BLaER1 (cell line): ENCODE data around the gene FZD2.
"Not testable (repeated sequence)": the region's sequence is repeated elsewhere in the genome, so short reads cannot be mapped to it uniquely, and the experiment has no call there.

Source experiments
- H3K27ac ChIP-seq: shearing (Covaris generic); formaldehyde crosslinking; 2 replicates; pipeline ENCODE4 v1.8.1; 2022
- H3K27me3 ChIP-seq: shearing (Covaris generic); formaldehyde crosslinking; 2 replicates; pipeline ENCODE4 v1.8.1; 2022
- H3K36me3 ChIP-seq: shearing (Covaris generic); formaldehyde crosslinking; 2 replicates; pipeline ENCODE4 v1.8.1; 2022
- H3K4me1 ChIP-seq: shearing (Covaris generic); formaldehyde crosslinking; 2 replicates; pipeline ENCODE4 v1.8.1; 2022
- H3K4me2 ChIP-seq: shearing (Covaris generic); formaldehyde crosslinking; 2 replicates; pipeline ENCODE4 v1.8.1; 2022
- H3K4me3 ChIP-seq: shearing (Covaris generic); formaldehyde crosslinking; 2 replicates; pipeline ENCODE4 v1.8.1; 2022
- H3K9ac ChIP-seq: shearing (Covaris generic); formaldehyde crosslinking; 2 replicates; pipeline ENCODE4 v1.8.1; 2022
- H3K9me3 ChIP-seq: shearing (Covaris generic); formaldehyde crosslinking; 2 replicates; pipeline ENCODE4 v1.8.1; 2022
- H4K20me1 ChIP-seq: shearing (Covaris generic); formaldehyde crosslinking; 2 replicates; pipeline ENCODE4 v1.8.1; 2022
- Cebpa-rat ChIP-seq: shearing (Covaris generic); IDR thresholded peaks from 2 replicates; pipeline ENCODE4 v1.8.1; 2022

Gene FZD2

DNA sequence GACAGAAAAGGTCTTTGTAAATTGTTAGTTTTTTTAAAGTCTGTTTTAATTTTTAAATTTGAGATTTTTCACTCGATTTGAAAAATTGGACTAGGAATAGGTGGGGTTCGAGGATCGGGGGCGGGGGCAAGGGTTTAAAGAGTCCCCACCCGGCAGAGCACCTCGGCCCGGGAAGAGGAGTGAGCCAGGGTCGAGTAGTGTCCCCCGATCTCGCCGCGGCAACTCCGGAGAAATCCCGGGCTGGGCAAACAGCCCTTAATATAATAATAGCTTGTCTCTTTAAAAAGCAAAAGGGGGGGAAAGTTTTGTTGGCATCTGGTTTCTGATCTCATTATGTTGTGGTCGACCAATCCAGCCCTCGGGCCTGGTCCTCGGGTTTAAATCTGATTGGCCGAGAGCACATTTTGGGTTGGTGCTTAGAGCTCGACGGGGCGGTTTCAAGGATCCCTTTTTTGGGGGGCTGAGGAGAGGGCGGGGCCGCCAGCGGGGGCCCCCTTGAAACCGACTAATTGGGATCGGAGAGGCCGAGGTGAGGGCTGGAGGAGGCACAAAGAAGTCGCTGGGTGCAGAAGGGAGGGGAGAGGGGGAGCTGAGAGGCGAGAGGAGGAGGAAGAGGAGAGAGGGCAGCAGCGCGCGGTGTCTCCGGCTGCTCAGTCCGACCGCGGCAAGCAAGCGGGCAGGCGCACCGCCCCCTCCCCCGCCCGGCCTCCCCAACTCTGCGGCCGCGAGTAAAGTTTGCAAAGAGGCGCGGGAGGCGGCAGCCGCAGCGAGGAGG lies at the start of gene FZD2:
FZD2 (plus strand) TSS at position 653 of the 775 bp plus-strand sequence. CDS start 205 bp downstream, outside the sequence.
- H3K27me3 ChIP-seq, result no peaks in the 10 kb centered on the region
- TF ChIP-seq Cebpa-rat, result no peak
- H3K36me3 ChIP-seq, result peaks cover 7% of the 10 kb centered on the region
- H3K4me2 ChIP-seq, result peak within 1 kb of the TSS; percentile 95
- no peaks in the 10 kb centered on the region for H3K9me3 ChIP-seq
- H4K20me1 ChIP-seq, result 0 out of 2 replicates have a peak, but pooled peaks cover 10% of the 10 kb centered on the region
- peak within 1 kb of the TSS; percentile 97 for H3K27ac ChIP-seq
- H3K4me3 ChIP-seq, result peak within 1 kb of the TSS; percentile 78
- peak within 1 kb of the TSS; percentile 95 for H3K9ac ChIP-seq
- peaks cover 57% of the 10 kb centered on the region for H3K4me1 ChIP-seq

DNA sequence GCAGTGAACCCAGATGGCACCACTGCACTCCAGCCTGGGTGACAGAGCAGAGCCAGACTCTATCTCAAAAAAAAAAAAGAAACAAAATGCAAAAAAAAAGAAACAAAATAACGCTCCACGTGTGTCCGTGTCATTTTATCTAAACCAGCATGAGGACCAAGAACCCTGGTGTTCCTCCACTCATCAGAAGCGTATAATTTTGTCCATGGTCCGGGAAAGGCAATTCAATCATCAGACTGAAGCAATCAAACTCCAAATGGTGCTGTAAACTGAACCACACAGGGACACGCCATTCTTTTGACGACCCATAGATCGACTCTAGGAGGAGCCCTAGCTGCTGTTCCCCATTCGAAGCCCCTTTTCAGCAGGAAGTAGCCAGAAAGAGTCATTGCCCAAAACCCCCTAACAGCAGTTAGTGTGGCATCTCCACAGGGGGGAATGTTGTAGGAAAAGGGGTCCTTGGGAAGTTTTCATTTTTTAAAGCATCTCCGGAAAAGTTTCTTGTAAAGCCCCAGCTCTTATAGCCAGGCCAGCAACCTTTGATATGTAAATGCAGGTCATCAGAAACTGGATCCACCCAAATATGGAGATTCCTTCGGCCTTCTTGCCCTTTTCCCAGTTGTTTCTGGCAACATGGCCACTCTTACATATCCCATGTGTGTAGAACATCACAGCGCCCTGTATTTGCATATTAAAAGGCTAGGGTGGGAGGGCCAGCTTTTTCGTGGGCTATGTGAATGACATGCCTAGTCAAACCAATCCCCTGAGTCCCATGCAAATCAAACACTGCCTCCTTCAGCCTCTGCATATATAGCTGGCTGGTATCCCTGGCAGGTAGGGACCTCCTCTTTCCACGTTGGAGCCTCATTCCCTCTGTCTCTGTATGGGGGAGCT lies 45.8 kb upstream of the FZD2 start:
- H3K9ac ChIP-seq, H3K36me3 ChIP-seq, H4K20me1 ChIP-seq, H3K4me3 ChIP-seq, H3K27ac ChIP-seq, H3K27me3 ChIP-seq, H3K4me1 ChIP-seq, H3K9me3 ChIP-seq: not testable (repeated sequence)
- H3K4me2 ChIP-seq, result 0 out of 2 replicates have a peak overlapping the region, but pooled peaks have one; percentile 1

DNA sequence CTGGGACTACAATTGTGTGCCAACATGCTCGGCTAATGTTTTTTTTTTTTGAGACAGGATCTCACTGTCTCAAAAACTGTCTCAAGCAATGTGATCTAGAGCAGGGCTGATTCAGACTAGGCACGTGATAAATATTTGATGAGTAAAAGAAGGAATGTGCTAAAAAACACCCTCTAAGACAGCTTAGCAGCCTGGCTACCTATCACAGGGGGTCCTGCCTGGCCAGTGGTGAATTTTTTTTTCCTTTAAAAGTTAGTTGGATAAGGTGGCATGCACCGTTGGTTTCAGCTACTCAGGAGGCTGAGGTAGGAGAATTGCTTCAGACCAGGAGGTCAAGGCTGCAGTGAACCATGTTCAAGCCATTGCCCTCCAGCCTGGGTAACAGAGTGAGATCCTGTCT lies 39.3 kb upstream of the FZD2 start:
- H3K9ac ChIP-seq, result no peak overlapping the region
- H3K4me1 ChIP-seq, result no peaks in the 10 kb centered on the region
- H3K4me2 ChIP-seq, result no peak overlapping the region
- H3K27ac ChIP-seq, result no peak overlapping the region
- no peak overlapping the region for H3K4me3 ChIP-seq
- H3K9me3 ChIP-seq, result no peaks in the 10 kb centered on the region
- no peaks in the 10 kb centered on the region for H3K27me3 ChIP-seq
- no peak for TF ChIP-seq Cebpa-rat
- no peaks in the 10 kb centered on the region for H4K20me1 ChIP-seq
- no peaks in the 10 kb centered on the region for H3K36me3 ChIP-seq

DNA sequence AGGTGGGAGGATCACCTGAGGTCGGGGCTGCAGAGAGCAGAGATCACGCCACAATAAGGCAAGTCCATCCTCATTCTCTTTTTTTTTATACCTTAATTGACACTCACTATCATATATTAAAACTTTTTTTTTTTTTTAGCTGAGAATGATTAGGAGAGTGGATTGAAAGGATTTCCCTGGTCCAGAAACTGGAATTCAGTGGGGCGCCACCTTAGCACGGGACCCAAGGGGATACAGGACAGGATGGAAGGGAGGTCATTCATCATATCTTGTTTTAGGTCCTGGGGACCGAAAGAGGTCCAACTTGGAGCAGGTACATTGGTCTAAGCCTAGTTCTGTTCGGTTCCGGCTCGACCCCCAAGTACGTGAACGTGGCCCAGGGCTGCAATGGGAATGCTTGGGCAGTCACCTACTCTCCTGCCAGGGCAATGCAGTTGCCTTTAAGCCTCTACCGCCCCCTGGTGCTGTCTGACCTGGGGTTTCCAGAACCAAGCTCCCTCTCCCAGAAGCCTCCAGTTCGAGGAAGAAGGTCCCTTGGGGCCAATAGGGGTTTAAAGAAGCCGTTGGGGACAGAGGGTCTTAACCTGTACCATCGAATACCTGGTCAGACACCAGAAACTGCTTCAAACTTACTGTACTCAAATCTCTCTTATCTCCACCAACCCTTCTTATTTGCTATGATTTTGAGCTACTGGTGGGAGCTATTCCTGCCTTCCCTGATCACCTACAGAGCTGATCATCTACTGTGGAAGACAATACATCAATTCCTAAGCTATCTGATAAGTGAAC lies 34.2 kb upstream of the FZD2 start:
- Histone ChIP-seq H3K4me2 (no peak overlapping the region), H3K36me3 (no peaks in the 10 kb centered on the region), H3K9ac (no peak overlapping the region), H3K27me3 (no peaks in the 10 kb centered on the region), H3K4me3 (no peak overlapping the region), H3K9me3 (peaks cover 15% of the 10 kb centered on the region; the same call in 1 of the 2 replicates), H3K4me1 (no peaks in the 10 kb centered on the region), H3K27ac (no peak overlapping the region), H4K20me1 (no peaks in the 10 kb centered on the region)
- no peak for TF ChIP-seq Cebpa-rat

DNA sequence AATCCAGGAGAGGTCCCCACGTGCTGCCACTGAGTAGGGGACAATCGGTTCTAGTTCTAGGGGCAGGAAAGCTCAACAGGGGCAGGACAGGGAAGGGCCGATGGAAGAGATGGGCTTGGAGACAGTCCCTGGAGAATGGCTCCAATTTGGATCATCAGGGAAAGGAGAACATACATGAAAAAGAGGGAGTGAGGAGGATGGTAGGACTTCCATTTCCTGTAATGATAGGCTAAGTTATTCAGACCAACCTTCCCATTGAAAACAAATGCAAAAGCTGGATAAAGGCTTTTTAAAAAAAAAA lies 33.7 kb upstream of the FZD2 start:
- H3K9ac ChIP-seq, result no peak overlapping the region

DNA sequence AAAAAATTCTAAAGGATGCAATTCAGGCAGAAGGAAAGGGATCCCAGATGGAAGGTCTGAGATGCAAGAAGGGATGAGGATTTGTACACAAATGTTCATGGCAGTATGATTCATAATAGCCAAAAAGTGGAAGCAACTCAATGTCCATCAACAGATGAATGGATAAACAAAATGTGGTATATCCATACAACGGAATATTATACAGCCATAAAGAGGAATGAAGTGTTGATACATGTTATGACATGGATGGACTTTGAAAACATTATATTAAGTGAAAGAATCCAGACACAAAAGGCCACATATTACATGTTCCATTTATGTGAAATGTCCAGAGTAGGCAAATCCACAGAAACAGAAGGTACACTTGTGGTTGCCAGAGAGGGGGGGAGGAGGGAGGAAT lies 30.2 kb upstream of the FZD2 start:
- Histone ChIP-seq H3K9me3 (peaks cover 15% of the 10 kb centered on the region; the same call in 1 of the 2 replicates), H3K4me3 (no peak overlapping the region), H4K20me1 (no peaks in the 10 kb centered on the region), H3K4me1 (no peaks in the 10 kb centered on the region), H3K9ac (no peak overlapping the region), H3K36me3 (no peaks in the 10 kb centered on the region), H3K27ac (no peak overlapping the region), H3K4me2 (no peak overlapping the region), H3K27me3 (no peaks in the 10 kb centered on the region)
- TF ChIP-seq Cebpa-rat, result no peak

More for the DNA sequence above, 33.7 kb upstream of the FZD2 start:
- H3K9me3 ChIP-seq, result peaks cover 15% of the 10 kb centered on the region; the same call in 1 of the 2 replicates
- no peak overlapping the region for H3K27ac ChIP-seq
- no peaks in the 10 kb centered on the region for H3K4me1 ChIP-seq
- no peak for TF ChIP-seq Cebpa-rat
- no peak overlapping the region for H3K4me2 ChIP-seq
- H4K20me1 ChIP-seq, result no peaks in the 10 kb centered on the region
- H3K4me3 ChIP-seq, result no peak overlapping the region
- H3K36me3 ChIP-seq, result no peaks in the 10 kb centered on the region
- H3K27me3 ChIP-seq, result no peaks in the 10 kb centered on the region

DNA sequence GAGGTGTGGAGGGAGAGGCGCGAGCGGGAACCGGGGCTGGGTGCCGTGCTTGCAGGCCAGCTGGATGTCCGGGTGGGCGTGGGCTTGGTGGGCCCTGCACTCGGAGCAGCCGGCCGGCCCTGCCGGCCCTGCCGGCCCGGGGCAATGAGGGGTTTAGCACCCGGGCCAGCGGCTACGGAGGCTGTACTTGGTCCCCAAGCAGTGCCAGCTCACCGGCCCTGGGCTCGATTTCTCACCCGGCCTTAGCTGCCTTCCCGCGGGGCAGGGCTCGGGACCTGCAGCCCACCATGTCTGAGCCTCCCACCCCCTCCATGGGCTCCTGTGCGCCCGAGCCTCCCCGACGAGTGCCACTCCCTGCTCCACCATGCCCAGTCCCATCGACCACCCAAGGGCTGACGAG lies 29.3 kb upstream of the FZD2 start:
- Histone ChIP-seq H3K4me1 (no peaks in the 10 kb centered on the region), H4K20me1 (no peaks in the 10 kb centered on the region), H3K36me3 (no peaks in the 10 kb centered on the region), H3K9ac (no peak overlapping the region), H3K9me3 (peaks cover 15% of the 10 kb centered on the region; the same call in 1 of the 2 replicates), H3K4me2 (no peak overlapping the region), H3K4me3 (no peak overlapping the region), H3K27ac (no peak overlapping the region), H3K27me3 (no peaks in the 10 kb centered on the region)
- TF ChIP-seq Cebpa-rat, result no peak

DNA sequence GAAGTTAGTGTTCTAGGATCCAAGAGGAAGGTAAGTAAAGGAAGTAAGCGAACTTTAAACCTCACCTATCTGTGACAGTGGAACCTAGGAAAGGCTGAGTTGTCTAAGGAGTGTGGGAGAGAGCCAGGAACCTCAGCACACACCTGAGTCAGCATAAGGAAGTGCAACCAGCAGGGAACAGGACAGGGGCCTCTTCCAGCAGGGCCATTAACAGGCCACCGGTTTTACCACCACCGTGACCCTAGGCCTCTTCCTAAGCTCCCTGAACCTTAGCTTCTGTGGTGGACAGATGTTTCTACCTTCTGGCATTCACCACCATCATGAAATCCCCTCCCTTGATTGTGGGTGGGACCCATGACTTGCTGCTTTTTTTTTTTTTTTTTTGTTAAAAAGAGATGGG lies 27.4 kb upstream of the FZD2 start:
- Histone ChIP-seq H3K36me3 (no peaks in the 10 kb centered on the region), H4K20me1 (no peaks in the 10 kb centered on the region), H3K4me3 (no peak overlapping the region), H3K9ac (no peak overlapping the region), H3K4me2 (no peak overlapping the region), H3K27ac (no peak overlapping the region), H3K9me3 (peaks cover 15% of the 10 kb centered on the region; the same call in 1 of the 2 replicates), H3K4me1 (peaks cover 8% of the 10 kb centered on the region), H3K27me3 (no peaks in the 10 kb centered on the region)
- TF ChIP-seq Cebpa-rat, result no peak

DNA sequence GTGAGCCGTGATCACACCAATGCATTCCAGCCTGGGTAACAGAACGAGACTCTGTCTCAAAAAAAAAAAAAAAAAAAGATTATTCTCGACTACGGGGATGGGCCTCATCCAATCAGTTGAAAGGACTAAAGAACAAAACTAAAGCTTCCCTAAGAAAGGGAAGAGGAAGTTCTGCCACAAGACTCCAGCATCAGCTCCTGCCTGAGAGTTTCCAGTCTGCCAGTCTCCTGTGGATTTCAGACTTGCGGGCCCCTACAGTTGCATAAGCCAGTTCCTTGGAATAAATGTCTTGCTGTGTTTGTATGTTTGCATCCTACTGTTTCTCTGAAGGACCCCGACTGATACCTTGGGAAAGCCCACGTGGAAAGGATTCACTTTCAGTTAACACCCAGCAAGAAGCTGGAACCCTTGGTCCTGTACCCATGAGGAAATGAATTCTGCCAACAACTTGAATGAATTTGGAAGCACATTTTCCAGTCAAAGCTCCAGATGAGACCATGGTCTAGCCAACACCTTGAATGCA lies 26.3 kb upstream of the FZD2 start:
- H3K4me2 ChIP-seq, result no peak overlapping the region
- H3K27me3 ChIP-seq, result no peaks in the 10 kb centered on the region
- H3K4me3 ChIP-seq, result no peak overlapping the region
- H4K20me1 ChIP-seq, result no peaks in the 10 kb centered on the region
- no peaks in the 10 kb centered on the region for H3K36me3 ChIP-seq
- peaks cover 14% of the 10 kb centered on the region for H3K4me1 ChIP-seq
- H3K27ac ChIP-seq, result no peak overlapping the region
- peaks cover 15% of the 10 kb centered on the region; the same call in 1 of the 2 replicates for H3K9me3 ChIP-seq
- no peak for TF ChIP-seq Cebpa-rat
- H3K9ac ChIP-seq, result no peak overlapping the region
